ENCODE measurements around the gene TSHZ3. TPM values are rescaled to one million over a fixed set of nuclear protein-coding genes. Genes with fewer than 3 reads are reported as not detected.
A peak's percentile ranks its signal among the peaks of the same experiment; 100 is the strongest.

The TSHZ3 gene
- total and polyA plus RNA-seq, 2 experiments from 2014 or later, result 19.6 to 24.0 TPM

- H3K79me2 ChIP-seq (ENCODE audit: insufficient read depth), result peaks cover 98% of the 10 kb centered on the region
- TF ChIP-seq EZH2 (IDR thresholded peaks at IDR 0.05; ENCODE audit: insufficient read depth, poor library complexity, severe bottlenecking), result no peak
- TF ChIP-seq EZH2phosphoT487 (IDR thresholded peaks at IDR 0.05; ENCODE audit: insufficient read depth, low read depth), result no peak
- peaks cover 32% of the 10 kb centered on the region for H3F3A ChIP-seq (ENCODE audit: insufficient read depth)
- H3K9ac ChIP-seq, result peak overlapping the region; percentile 81
- no peaks in the 10 kb centered on the region for H3K9me2 ChIP-seq (ENCODE audit: insufficient read depth)
- H3K9me3 ChIP-seq (ENCODE audit: low read depth), result no peaks in the 10 kb centered on the region
- H3K27ac ChIP-seq, result peak overlapping the region; percentile 93
- peak overlapping the region; percentile 60 for H2AFZ ChIP-seq
- 0 out of 2 replicates have a peak, but pooled peaks cover 10% of the 10 kb centered on the region for H3K36me3 ChIP-seq (ENCODE audit: low read depth)
- in situ Hi-C loops (cut with MboI), result no loop called here
- H4K20me1 ChIP-seq (ENCODE audit: insufficient read depth), result no peaks in the 10 kb centered on the region
- DNase-seq, result peak; percentile 91
- peak overlapping the region; percentile 78 for H3K4me2 ChIP-seq (ENCODE audit: unreplicated experiment)
- 8 to 9% methylated on average over 12 of the region's 12 CpGs for WGBS, 2 experiments (ENCODE audit: low coverage in 1 of 2, low lambda C conversion rate in 2 of 2, missing lambda C conversion rate in 2 of 2)
- no peaks in the 10 kb centered on the region for H3K27me3 ChIP-seq (replicated peaks; ENCODE audit: insufficient read depth)
- H3K4me1 ChIP-seq (ENCODE audit: insufficient read depth), result peaks cover 54% of the 10 kb centered on the region
- peak overlapping the region; percentile 66 for H3K4me3 ChIP-seq
Measured at GRCh38 chr19:31316201-31316951, 32.9 kb downstream of the TSHZ3 start.

DNA sequence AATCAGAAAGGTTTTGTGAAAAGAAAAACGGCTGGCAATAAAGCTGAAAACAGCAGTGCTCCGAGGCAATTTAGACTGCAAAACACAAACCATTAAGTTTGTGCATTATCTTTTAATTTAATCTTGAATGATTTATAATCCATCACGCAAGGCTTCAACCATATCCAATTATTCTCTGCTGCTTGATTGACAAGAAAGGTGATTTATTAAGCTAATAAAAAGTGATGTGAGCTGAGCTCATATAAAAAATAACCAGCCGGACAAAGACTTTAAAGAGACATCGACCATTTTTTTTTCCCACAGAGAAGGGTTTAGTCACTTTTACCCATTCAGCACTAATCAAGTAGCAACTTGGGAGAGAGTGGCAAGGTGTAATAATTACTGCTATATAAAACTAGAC lies 33.6 kb downstream of the TSHZ3 start:
- Histone ChIP-seq H4K20me1 (ENCODE audit: insufficient read depth) (no peaks in the 10 kb centered on the region), H3K9me3 (ENCODE audit: low read depth) (no peaks in the 10 kb centered on the region), H3K9me2 (ENCODE audit: insufficient read depth) (no peaks in the 10 kb centered on the region), H2AFZ (no peak overlapping the region), H3K4me2 (ENCODE audit: unreplicated experiment) (peak overlapping the region; percentile 78), H3K79me2 (ENCODE audit: insufficient read depth) (peaks cover 98% of the 10 kb centered on the region), H3K4me3 (peak overlapping the region; percentile 66; the same call in 1 of the 2 replicates), H3K9ac (peak overlapping the region; percentile 81), H3K4me1 (ENCODE audit: insufficient read depth) (peaks cover 56% of the 10 kb centered on the region), H3K27ac (peak overlapping the region; percentile 93), H3K27me3 (replicated peaks; ENCODE audit: insufficient read depth) (no peaks in the 10 kb centered on the region), H3K36me3 (ENCODE audit: low read depth) (peaks cover 10% of the 10 kb centered on the region; the same call in 1 of the 2 replicates), H3F3A (ENCODE audit: insufficient read depth) (peaks cover 32% of the 10 kb centered on the region)
- peak; percentile 40 for DNase-seq
- WGBS, 2 experiments (ENCODE audit: low coverage in 1 of 2, low lambda C conversion rate in 2 of 2, missing lambda C conversion rate in 2 of 2), result 64 to 66% methylated on average over 5 of the region's 5 CpGs
- in situ Hi-C loops (cut with MboI), result no loop called here
- no peak for TF ChIP-seq EZH2 (IDR thresholded peaks at IDR 0.05; ENCODE audit: insufficient read depth, poor library complexity, severe bottlenecking)
- no peak for TF ChIP-seq EZH2phosphoT487 (IDR thresholded peaks at IDR 0.05; ENCODE audit: insufficient read depth, low read depth)

GRCh38 chr19:31314849-31315629 lies 34.2 kb downstream of the TSHZ3 start:
- Histone ChIP-seq H3K9me2 (ENCODE audit: insufficient read depth) (no peaks in the 10 kb centered on the region), H3K27me3 (replicated peaks; ENCODE audit: insufficient read depth) (no peaks in the 10 kb centered on the region), H3K9me3 (ENCODE audit: low read depth) (no peaks in the 10 kb centered on the region), H4K20me1 (ENCODE audit: insufficient read depth) (no peaks in the 10 kb centered on the region), H3K4me3 (no peak overlapping the region), H3K4me2 (ENCODE audit: unreplicated experiment) (no peak overlapping the region), H3F3A (ENCODE audit: insufficient read depth) (peaks cover 32% of the 10 kb centered on the region), H3K27ac (peak overlapping the region; percentile 93), H3K36me3 (ENCODE audit: low read depth) (peaks cover 13% of the 10 kb centered on the region; the same call in 1 of the 2 replicates), H3K4me1 (ENCODE audit: insufficient read depth) (peaks cover 56% of the 10 kb centered on the region), H2AFZ (no peak overlapping the region), H3K9ac (peak overlapping the region; percentile 81; the same call in 1 of the 2 replicates), H3K79me2 (ENCODE audit: insufficient read depth) (peaks cover 98% of the 10 kb centered on the region)
- in situ Hi-C loops (cut with MboI), result no loop called here
- TF ChIP-seq EZH2 (IDR thresholded peaks at IDR 0.05; ENCODE audit: insufficient read depth, poor library complexity, severe bottlenecking), result no peak
- no peak for TF ChIP-seq EZH2phosphoT487 (IDR thresholded peaks at IDR 0.05; ENCODE audit: insufficient read depth, low read depth)
- 86 to 87% methylated on average over 14 of the region's 14 CpGs for WGBS, 2 experiments (ENCODE audit: low coverage in 1 of 2, low lambda C conversion rate in 2 of 2, missing lambda C conversion rate in 2 of 2)
- DNase-seq, result peak; percentile 48

GRCh38 chr19:31314156-31314555 lies 35.1 kb downstream of the TSHZ3 start:
- Histone ChIP-seq H3K36me3 (ENCODE audit: low read depth) (peaks cover 13% of the 10 kb centered on the region; the same call in 1 of the 2 replicates), H3K27me3 (replicated peaks; ENCODE audit: insufficient read depth) (no peaks in the 10 kb centered on the region), H3K4me3 (no peak overlapping the region), H3K9me3 (ENCODE audit: low read depth) (no peaks in the 10 kb centered on the region), H3K79me2 (ENCODE audit: insufficient read depth) (peaks cover 98% of the 10 kb centered on the region), H3F3A (ENCODE audit: insufficient read depth) (peaks cover 31% of the 10 kb centered on the region), H3K9me2 (ENCODE audit: insufficient read depth) (no peaks in the 10 kb centered on the region), H3K4me1 (ENCODE audit: insufficient read depth) (peaks cover 56% of the 10 kb centered on the region), H3K9ac (no peak overlapping the region), H4K20me1 (ENCODE audit: insufficient read depth) (no peaks in the 10 kb centered on the region), H3K27ac (no peak overlapping the region), H2AFZ (no peak overlapping the region), H3K4me2 (ENCODE audit: unreplicated experiment) (no peak overlapping the region)
- 89% methylated on average over 9 to 10 of the region's 10 CpGs for WGBS, 2 experiments (ENCODE audit: low coverage in 1 of 2, low lambda C conversion rate in 2 of 2, missing lambda C conversion rate in 2 of 2)
- TF ChIP-seq EZH2 (IDR thresholded peaks at IDR 0.05; ENCODE audit: insufficient read depth, poor library complexity, severe bottlenecking), result no peak
- no peak for TF ChIP-seq EZH2phosphoT487 (IDR thresholded peaks at IDR 0.05; ENCODE audit: insufficient read depth, low read depth)
- peak; percentile 23 for DNase-seq
- in situ Hi-C loops (cut with MboI), result no loop called here

Data from GM23248 (cell line).